ENCODE data around the gene HOATZ.

The HOATZ gene

DNA sequence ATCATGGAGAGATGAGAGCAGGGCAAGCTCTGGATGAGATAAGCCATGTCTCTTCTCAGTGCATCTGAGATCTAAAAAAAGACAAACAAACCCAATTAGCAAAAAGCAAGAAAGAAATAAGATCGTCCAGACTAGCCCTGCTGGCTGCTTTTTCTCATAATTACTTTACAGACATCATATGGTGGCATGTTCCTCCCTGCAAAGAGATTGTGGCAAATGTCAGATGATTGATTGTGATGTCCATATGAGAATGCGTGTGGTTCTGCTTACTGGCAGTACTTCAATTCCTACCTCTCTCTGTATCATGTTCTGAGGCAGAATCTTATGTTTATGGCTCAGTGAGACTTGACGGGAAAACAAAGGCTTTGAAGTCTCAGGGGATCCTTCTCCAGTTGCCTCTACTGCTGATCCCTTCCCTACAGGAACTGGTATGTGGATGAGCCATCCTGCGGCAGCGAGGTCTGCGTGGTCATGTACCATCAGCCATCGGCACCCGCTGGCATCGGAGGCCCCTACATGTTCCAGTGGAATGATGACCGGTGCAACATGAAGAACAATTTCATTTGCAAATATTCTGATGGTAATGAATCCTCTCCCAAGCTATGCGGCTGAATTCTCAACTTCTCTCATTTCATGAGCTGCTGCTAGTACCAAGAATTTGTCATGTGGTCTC is 34.8 kb downstream of the HOATZ start:
- DNase-seq (ENCODE audit: low spot score) = no peak

DNA sequence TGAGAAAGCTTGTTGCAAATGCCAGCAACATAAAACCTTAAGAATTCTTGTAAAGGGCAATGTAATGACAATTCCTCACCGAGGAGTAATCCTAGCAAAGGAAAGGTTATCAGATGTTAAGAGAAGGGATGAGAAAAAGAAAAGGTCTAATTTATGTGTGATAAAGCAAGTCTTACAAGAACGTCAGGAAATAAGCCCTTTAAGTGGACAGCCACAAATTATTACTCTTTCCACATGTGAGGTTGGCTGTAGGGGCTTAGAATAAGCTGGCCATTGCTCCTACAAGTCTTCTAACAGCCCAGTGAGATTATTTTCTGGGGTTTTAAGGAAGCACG is 35.3 kb downstream of the HOATZ start:
- no peak for DNase-seq (ENCODE audit: low spot score)

DNA sequence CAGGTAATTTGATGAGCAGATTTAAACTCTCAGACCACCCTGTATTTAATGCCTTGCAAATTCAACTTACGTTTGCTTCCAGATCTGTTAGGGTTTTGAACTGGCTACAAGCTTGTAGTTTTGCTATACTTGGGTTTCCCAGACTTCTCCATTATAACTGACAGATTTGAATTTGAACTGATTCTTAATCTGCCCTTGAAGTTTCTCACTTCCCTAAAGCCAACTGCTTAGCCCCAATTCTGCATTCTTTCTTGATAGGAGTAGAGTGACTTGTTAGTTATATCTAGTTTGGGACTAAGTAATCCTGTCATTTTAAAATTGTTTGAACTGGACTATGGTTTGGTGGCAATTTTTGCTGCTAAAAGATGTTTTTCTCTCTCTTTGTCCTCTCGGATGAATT is 35.7 kb downstream of the HOATZ start:
- DNase-seq (ENCODE audit: low spot score) = no peak

DNA sequence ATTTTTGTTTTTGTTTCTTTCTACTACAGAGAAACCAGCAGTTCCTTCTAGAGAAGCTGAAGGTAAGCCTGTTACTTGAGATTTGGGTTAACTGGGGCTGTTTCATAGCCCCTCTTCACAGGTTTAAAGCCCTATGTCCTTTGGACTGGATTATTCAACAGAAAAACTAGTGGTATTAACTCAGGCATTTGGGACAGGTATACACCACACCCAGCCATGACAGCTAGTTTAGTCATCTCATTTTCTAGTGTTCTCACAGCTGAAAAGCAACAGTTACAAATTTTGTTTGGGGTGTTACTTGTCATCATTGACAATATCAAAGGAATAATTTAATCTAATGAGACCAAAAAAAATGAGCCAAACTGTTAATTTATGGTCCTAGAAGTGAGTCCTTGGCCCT is 40.0 kb downstream of the HOATZ start:
- DNase-seq (ENCODE audit: low spot score) = no peak

DNA sequence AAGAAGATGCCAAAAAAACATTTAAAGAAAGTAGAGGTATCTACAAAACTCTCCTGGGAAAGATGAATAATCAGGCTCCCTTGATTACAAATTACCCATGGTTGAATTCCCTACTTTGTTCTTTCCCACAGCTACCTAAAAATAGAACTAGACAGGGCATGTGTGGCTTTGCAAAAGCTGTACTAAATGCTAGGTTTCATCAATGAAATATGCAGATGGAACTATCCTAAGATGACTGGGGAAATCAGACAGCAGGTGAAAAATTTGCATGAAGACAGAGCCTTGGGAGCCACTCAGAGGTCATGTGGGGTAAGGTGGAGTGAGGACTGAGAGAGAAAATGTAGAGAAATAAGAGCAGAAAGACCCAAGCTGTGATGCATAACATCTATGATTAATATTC is 40.7 kb downstream of the HOATZ start:
- no peak for DNase-seq (ENCODE audit: low spot score)

DNA sequence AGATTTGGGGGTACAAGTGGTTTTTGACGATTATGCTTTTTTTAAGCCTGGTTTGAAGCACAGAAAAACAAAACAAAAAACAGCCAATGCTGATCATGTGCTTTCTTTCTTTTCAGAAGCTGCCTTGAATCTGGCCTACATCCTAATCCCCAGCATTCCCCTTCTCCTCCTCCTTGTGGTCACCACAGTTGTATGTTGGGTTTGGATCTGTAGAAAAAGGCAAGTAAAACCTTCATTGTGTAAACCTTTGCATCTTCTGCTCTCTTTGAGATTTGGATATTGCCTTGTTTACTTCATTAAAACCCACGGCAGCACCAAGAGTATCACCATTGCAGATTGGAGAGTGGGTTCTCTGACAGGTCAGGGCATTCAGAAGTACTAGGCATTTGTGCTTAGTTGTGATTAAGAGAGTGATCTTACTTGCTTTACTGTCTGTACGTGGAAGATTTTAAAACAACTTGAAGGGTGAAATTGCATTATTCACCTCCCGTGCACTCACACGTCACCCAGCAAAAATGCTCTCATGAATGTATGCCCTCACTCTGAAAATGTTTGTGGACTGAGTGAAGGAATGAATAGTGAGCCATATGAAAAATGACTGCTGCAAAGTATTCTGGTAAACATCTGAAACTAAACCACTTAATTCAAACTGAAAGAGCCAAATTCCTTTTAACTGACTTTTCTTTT is 43.0 kb downstream of the HOATZ start:
- DNase-seq (ENCODE audit: low spot score) = no peak

DNA sequence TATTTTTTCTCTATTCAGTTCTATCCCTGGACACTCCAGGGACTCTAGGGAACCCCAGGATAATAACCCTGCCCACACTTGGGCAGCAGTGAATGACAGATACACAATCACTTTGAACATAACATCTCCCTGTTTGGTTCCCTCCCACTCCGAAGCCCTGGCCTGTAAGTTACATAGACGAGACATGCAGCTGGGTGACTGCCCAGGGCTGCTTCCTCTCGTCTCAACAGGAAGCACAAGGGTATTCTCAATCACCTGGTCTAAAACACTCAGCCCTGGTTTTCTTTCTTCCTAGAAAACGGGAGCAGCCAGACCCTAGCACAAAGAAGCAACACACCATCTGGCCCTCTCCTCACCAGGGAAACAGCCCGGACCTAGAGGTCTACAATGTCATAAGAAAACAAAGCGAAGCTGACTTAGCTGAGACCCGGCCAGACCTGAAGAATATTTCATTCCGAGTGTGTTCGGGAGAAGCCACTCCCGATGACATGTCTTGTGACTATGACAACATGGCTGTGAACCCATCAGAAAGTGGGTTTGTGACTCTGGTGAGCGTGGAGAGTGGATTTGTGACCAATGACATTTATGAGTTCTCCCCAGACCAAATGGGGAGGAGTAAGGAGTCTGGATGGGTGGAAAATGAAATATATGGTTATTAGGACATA is 45.4 kb downstream of the HOATZ start:
- no peak for DNase-seq (ENCODE audit: low spot score)

DNA sequence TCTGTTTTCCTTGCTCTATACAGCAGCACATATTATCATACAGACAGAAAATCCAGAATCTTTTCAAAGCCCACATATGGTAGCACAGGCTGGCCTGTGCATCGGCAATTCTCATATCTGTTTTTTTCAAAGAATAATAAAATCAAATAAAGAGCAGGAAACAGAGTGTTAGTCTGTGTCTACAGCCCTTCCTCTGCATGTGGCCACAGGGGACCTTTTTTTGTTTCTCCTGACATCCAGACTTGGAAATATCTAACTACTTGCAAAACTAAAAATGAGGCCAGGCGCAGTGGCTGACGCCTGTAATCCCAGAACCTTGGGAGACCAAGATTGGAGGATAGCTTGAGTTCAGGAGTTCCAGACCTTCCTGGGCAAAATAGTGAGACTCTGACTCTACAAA is 46.2 kb downstream of the HOATZ start:
- no peak for DNase-seq (ENCODE audit: low spot score)

DNA sequence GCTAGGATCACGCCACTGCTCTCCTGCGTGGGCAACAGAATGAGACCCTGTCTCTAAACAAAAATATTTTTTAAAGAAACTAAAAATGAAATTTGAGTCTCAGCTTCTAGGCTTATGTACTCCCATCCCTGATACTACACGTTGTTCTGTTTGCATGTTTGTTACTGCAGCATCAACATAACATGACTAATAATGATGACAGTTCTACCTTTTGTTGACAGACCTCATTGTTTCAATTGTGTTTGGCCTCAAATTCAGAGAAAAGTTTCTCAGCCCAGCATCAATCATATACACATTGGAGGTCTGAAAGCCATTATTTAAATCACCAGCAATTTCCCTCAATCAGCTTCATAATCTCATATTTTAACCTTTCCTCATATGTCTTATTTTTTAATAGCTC is 46.7 kb downstream of the HOATZ start:
- DNase-seq (ENCODE audit: low spot score) = no peak

DNA sequence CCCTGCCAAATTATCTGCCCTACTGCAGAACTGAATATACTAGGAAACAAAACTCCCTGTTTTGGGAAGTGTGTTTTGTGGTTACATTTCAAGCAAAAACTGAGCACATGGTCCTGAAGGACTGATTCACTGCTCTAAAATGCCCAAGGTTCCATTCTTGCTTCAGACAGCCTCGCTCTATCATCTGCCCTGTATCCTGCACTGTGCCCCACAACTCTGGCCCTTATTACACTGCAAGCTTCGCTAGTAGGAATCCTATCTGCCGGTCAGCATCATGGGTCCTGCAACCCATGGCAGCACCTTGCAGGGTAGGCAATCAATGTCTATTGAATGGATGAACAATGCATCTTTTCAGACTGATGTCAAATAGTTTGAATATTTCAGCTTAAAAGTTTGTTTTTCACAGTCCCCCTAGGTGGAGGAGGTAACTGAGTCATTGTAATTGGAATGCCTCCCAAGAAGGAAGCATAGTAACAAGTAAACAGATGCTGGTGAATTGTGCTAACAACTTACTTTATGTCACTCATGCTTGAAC is 47.3 kb downstream of the HOATZ start:
- no peak for DNase-seq (ENCODE audit: low spot score)

DNA sequence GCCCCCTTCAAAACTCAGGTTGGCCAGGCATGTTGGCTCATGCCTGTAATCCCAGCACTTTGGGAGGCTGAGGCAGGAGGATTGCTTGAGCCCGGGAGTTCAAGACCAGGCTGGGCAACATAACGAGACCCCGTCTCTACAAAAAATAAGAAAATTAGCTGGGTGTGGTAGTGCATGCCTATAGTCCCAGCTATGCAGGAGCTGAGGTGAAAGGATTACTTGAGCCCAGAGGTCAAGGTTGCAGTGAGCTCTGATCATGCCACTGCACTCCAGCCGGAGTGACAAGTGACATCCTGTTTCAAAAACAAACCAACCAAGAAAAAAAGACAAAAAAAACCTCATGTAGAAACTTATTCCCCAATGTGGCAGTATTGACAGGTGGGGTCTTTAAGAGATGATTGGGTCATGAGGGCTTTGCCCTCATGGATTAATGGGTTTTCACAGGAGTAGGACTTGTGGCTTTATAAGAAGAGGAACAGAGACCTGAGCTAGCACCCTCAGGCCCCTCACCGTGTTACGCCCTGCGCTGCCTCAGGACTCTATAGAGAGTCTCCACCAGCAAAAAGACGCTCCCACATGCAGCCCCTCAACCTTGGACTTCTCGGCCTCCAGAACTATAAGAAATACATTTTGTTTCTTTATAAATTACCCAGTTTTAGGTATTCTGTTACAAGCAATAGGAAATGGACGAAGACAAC is 48.3 kb downstream of the HOATZ start:
- DNase-seq (ENCODE audit: low spot score) = no peak

DNA sequence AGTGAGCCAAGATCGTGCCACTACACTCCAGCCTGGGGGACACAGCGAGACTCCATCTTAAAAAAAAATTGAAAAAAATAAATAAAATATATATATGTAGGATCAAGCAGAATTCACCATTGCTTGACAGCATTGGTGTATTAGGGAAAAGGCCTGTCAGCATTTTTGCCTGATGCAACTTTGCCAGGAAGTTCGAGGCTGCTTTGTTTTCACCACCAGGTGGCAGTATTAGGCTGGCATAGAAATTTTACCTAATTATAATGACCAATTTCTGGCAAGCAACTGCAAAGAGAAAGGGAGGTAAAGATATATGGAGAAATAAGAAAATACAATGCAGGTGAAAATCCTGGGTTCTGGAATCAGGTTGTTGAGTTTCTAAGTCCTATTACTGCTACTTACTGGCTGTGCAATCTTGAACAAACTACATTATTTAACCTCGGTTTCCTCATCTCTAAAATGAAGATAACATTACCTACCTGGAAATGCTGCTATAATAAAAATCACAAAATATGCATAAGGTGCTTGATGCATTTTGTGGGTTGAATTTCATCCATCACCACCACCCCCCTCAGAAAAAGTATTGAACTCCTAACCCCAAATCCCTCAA is 50.6 kb downstream of the HOATZ start:
- peak; percentile 80 for DNase-seq (ENCODE audit: low spot score)

DNA sequence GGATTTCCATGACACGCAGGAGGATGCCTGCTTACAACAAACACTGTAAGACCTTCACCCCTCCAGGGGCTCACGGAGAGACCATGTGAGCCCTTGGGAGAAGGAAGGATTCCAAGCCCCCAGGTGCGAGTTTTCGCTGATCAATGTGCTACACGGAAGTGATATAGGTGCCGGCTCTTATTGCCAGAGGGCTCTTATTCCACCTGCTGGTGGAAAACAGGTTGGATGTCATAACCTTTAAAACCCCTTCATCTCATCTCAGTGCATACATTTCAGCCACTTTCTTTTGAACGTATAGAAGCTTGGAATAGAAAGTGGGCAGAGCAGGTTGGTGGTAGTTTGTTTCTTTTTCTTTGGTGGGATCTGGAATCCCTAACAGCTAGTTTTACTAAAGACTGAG is 51.7 kb downstream of the HOATZ start:
- no peak for DNase-seq (ENCODE audit: low spot score)

DNA sequence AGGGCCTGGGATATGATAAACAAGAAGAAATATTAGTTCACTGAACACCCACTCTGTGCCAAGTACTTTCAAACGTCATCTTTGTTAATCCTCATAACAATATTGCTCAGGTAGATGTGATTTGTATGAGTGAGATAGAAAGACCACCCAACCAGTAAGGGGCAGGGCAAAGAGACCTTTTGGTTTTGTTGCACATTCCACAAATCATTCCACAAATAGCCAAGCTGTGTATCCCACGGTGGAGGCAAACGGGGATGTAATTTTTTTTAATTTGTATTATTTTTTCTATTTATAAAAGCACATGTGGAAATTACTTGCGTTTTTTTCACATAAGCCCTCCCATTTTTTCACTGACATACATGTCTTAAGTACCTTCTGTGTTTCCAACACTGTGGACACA is 54.9 kb downstream of the HOATZ start:
- no peak for DNase-seq (ENCODE audit: low spot score)

DNA sequence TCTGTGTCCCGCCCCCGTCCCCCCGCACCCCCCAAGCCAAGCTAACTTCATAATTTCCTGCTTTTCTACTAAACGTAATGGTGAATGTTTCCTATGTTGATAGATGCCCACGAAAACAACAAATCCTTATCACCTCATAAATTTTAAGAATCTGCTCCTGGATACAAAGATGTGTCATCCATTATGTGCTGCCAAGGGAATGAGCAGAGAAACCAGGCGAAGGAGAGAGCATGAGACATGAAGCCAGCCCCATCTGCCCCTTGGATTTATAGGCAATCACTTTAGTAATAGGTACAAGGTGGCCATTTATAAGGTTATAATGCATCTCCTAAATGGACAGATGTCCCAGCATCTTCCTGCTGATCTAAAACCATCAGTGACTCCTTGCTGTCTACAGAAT is 56.2 kb downstream of the HOATZ start:
- no peak for DNase-seq (ENCODE audit: low spot score)

DNA sequence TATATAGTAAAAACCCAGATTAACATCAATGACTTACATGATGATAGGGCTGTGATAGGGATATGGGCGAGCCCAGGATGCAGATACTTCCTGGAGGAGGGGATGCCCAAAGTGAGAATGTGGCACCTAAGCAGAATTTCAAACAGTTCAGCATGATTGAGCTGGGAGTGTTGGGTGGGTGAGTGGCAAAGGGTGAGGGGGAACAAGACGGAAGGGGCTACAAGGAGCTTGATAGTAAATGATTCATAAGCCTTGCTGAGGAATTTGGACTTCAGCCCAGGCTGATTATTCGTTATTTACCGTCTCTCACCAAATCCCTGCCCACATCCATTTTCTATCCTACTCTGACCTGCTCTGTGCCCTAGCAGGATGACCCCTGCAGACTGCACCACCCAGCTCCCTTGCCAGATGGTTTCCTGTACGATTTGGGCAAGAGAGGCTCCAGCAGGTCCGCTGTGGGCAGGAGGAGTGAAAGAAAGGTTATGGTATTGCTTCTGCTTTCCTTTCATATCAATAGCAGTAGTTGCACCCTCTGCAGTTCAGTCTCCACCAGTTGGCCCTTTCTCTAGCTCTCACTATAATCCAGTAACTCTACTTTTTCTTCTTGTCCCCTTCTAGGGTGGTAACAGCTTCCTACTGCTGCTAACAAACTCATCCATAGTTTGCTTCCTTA is 57.4 kb downstream of the HOATZ start:
- DNase-seq (ENCODE audit: low spot score) = no peak

DNA sequence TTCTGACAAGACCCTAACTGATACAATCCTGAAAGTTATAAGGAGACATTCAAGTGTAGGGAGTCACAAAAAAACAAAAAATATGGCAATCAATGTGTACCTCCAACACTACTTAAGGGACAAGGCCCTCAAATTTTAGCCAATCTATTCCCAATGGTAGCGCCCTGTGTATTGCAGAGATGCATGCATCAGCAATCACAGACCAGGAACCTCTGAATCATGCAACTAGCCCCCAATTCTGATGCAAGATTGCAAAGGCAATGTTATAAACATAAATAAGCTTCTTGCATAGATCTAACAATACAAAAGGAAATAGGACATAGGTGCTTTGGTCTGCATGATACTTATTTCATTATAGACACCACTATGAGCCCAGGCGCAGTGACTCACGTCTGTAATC is 58.0 kb downstream of the HOATZ start:
- DNase-seq (ENCODE audit: low spot score) = no peak

DNA sequence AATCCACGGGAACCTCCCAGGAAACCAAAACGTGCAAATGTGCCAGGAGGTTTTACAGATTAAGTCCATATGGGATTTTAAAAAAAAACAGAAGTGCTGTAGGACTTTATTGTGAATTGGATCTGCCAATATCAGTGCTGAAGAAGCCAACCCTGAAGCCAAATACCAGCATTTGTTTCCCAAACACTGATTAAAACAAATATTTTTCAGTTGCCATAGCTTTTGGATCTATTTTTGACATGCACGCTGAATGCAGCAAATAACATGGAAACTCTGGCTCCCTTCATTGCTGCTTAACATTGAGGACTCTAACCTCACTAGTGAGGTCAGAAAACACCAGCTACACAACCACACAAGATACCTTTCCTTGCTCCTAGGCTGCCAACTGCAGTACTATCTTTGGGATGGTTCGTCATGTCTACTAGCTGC is 59.3 kb downstream of the HOATZ start:
- no peak for DNase-seq (ENCODE audit: low spot score)

DNA sequence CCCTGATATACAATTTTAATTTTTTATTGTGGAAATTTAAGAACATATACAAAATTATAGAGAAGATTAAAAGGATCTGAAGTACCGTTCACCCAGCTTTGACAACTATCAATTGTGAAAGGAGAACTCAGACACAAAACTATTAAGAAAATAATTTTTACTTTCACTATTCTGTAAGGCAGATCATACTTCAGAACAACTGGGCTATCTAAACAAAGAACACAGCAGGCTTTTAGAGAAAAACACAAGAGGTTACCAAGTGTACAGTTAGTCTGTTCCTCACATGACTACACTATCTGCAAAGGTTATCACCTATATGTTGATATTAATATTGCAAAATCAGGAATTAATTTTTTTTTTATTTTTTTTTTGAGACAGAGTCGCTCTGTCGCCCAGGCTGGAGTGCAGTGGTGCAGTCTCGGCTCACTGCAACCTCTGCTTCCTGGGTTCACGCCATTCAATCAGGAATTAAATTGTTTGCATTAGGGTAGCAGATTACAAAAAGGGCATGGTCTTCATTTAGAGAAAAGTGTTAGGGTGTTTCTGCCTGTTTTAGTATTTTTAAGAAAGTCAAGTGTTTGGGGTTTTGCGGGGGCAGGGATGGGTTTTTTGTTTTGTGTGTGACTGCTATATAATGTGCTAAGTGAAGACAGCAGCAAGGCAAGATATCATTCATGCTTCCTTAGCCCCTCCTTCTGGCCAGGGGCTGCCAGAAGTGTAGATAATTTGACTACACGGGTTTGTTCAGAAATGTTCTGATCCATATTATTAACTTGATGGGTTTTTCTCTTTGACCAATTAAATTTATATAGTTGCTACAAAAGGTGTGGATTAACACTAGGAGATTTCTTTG is 60.0 kb downstream of the HOATZ start:
- no peak for DNase-seq (ENCODE audit: low spot score)

DNA sequence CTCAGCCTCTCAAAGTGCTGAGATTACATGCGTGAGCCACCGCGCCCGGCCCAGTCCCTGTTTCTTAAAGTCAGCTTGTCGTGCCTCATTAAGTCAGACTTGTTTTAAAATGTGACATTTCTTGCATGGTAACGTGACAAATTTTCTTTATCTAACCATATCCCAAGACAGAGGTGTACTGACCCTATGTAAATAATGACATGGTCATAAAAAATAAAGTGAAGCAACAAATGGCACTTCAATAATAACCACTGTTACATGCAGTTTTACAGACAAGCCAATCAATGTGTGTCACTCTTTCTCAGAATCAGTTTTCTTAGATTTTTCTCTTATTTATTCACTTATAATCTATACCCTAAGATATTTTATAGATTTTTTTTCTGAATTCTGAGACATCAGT is 61.2 kb downstream of the HOATZ start:
- no peak for DNase-seq (ENCODE audit: low spot score)

DNA sequence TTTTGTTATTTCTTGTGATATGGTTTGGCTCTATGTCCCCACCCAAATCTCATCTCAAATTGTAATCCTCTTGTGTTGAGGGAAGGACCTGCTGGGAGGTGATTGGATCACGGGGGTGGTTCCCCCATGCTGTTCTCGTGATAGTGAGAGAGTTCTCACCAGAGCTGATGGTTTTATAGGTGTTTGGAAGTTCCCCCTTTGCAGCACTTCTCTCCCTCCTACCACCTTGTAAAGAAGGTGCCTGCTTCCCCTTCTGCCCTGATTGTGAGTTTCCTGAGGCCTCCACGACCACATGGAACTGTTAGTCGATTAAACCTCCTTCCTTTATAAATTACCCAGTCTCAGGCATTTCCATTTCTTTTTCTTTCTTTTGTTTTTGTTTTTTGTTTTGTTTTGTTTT is 63.2 kb downstream of the HOATZ start:
- DNase-seq (ENCODE audit: low spot score) = no peak

Measured in pons (tissue), 1 donor.